ENCODE measurements around the gene HEPHL1.
"Not testable (repeated sequence)": the region's sequence is repeated elsewhere in the genome, so short reads cannot be mapped to it uniquely, and the experiment has no call there.

HEPHL1 gene

GRCh38 chr11:94020777-94021481, at the start of gene HEPHL1:
TSS of gene HEPHL1 (plus strand) at chr11:94021354. CDS start at chr11:94021369, 15 bp downstream.
- no peak for DNase-seq (ENCODE audit: low spot score)

DNA sequence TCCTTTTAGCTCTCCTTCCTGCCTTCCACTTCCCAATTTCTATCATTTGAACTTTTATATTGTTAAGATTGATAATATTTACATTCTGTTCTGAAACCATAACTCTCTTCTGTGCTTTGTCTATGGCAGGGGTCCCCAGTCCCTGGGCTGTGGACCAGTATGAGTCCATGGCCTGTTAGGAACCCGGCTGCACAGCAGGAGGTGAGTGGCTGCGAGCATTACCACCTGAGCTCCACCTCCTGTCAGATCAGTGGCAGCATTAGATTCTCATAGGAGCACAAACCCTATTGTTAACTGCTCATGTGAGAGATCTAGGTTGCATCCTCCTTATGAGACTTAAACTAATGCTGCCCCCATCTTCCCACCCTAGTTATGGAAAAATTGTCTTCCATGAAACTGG, 48.4 kb upstream of the HEPHL1 start:
- DNase-seq (ENCODE audit: low spot score), result no peak

GRCh38 chr11:93973322-93974051, 47.7 kb upstream of the HEPHL1 start:
- not testable (repeated sequence) for DNase-seq (ENCODE audit: low spot score)

- no peak for DNase-seq (ENCODE audit: low spot score)
Measured at GRCh38 chr11:93974759-93975158, 46.4 kb upstream of the HEPHL1 start.

- DNase-seq (ENCODE audit: low spot score), result not testable (repeated sequence)
Measured at GRCh38 chr11:93976577-93977254, 44.4 kb upstream of the HEPHL1 start.

- DNase-seq (ENCODE audit: low spot score), result no peak
Measured at GRCh38 chr11:93983542-93984195, 37.5 kb upstream of the HEPHL1 start.

DNA sequence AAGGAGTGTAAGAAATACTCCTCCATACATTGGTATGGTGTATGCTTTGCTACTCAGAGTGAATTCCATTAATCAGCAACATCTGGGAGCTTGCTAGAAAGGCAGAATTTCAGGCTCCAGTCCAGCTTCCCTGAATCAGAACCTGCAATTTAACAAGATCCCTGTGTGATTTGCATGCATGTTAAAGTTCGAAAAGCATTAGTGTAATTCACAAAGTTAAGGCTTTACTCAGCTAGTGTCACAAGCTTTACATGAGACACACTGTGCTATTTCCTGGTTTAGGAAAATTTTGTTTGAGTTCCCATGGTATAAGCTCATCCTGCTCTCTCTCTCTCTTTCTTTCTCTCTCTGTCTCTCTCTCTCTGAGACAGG, 37.0 kb upstream of the HEPHL1 start:
- DNase-seq (ENCODE audit: low spot score), result no peak

DNA sequence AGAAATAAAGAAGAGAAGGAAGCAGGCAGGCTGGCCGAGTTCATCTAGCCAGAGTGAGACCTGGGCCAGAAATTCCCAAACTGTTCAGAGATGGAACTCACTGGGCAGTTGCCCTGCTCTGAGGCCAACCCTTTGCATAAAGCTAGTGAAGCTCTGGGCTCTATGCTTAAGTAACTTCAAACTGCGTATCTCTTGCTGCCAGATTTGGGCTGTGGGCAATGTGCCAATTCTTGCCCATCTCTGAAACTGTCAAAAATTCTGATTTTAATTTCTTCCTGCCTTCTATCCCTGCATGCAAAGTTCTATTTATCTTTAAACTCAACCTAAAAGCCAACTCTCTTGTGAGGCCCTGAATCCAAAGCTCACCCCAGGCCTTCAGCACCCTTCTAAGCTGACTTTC, 36.2 kb upstream of the HEPHL1 start:
- DNase-seq (ENCODE audit: low spot score), result no peak

DNA sequence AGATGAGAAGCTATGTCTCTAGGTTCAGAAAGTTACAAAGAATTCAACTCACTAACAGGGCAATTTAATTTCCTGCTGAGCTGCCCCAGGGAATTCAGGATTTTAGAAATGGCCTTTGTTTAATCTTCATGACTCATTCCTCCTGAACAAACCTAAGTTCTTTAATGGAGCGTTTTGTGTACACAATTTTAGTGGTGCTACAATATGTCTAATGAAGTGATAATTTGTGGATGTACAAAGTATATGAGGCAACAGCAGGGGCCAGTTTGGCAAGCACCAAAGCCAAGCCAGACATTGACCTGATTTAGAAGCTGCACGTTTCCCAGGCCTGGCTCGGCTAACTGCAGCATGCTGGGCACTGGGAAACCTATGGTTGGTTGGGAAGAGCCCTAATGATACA, 34.4 kb upstream of the HEPHL1 start:
- DNase-seq (ENCODE audit: low spot score), result no peak

DNA sequence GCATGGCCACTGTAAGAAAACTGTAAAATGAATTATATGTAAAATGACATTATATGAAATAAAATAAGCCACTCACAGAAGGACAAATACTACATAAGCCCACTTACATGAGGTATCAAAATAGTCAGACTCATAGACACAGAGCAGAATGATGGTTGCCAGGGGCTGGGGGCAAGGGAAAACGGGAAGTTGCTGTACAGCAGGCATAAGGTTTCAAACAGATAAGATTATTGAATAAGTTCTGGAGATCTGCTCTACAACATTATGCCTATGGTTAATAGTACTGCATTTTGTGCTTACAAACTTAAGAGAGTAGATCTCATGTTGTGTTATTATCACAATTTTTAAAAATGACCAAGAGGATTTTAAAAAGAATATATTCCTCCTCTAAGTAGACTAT, 32.7 kb upstream of the HEPHL1 start:
- DNase-seq (ENCODE audit: low spot score), result no peak

DNA sequence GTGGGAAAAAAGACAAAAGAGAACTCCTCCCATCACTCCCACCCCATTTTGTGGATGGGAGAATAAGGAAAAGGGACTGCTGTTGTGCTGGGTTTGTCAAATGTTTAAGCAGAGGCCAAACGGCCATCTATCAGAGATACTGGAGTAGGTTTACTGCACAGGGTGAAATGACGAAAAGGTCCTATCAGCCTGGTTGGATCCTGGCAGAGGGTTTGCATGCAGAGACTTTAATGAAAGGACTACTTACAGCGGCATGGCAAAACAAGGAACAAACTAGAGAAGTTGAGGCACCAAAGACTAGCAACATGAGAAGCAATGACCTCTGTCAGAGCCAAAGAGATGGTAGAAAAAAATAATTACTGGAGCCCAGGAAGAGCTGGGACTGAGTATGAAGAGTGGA, 32.2 kb upstream of the HEPHL1 start:
- no peak for DNase-seq (ENCODE audit: low spot score)

DNA sequence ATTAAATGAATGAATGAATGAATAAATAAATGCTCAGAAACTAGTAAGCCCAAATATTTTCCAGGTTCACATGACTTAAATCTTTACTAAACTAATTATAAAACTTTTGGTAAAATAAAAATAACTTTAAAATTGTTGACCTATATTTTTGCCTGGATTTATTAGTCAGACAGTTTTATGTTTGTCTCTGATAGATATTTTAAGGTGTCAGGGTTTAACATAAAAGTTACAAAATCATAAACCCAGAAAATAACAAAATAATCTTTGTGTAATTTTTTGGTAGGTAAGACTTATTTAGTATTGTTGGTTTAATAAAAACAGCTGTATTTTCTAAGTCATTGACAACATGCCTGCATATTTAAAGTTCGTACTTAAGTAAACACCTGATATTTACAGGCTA, 27.4 kb upstream of the HEPHL1 start:
- no peak for DNase-seq (ENCODE audit: low spot score)

GRCh38 chr11:93997741-93998140, 23.4 kb upstream of the HEPHL1 start:
- DNase-seq (ENCODE audit: low spot score), result no peak

GRCh38 chr11:94000659-94001058, 20.5 kb upstream of the HEPHL1 start:
- no peak for DNase-seq (ENCODE audit: low spot score)

- no peak for DNase-seq (ENCODE audit: low spot score)
Measured at GRCh38 chr11:94002226-94002625, 18.9 kb upstream of the HEPHL1 start.

GRCh38 chr11:94007426-94007825, 13.7 kb upstream of the HEPHL1 start:
- DNase-seq (ENCODE audit: low spot score), result no peak

GRCh38 chr11:94007906-94008305, 13.2 kb upstream of the HEPHL1 start:
- no peak for DNase-seq (ENCODE audit: low spot score)

GRCh38 chr11:94010136-94010535, 11.0 kb upstream of the HEPHL1 start:
- no peak for DNase-seq (ENCODE audit: low spot score)

GRCh38 chr11:94011478-94011877, 9.7 kb upstream of the HEPHL1 start:
- DNase-seq (ENCODE audit: low spot score), result no peak

GRCh38 chr11:94017446-94017845, 3.7 kb upstream of the HEPHL1 start:
- no peak for DNase-seq (ENCODE audit: low spot score)

- DNase-seq (ENCODE audit: low spot score), result no peak
Measured at GRCh38 chr11:94018721-94019120, 2.4 kb upstream of the HEPHL1 start.

DNA sequence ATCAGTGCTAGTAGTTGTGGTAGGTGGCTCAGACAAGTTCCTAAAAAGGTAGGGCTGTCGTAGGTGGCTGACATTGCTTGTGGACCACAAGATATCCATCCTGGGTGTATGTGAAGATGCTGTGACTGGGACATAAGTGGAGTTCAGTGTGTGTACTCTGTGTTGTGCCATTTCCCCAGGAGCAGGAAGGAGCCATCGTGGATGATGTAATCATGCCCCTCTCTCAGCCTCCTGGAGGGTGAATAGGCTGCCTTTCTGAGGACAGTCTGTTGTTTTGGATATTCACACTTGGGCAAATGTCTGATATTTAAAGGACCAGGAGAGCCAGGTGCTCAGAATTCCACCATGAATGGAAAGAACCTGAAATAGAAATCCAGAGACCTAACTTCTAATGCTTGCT, 2.7 kb downstream of the HEPHL1 start:
- DNase-seq (ENCODE audit: low spot score), result no peak

GRCh38 chr11:94024547-94024946, 3.4 kb downstream of the HEPHL1 start:
- DNase-seq (ENCODE audit: low spot score), result no peak
